NCI-H2196 treated with DMSO at 0.1 percent for 48 hours (cell line): Measurements from ENCODE around the gene NTM.

Experiments used
- DNase-seq: peaks from one replicate; lab custom pipeline; 2025; ENCODE audit not compliant: unreplicated experiment; lab: John Stamatoyannopoulos, UW

The NTM gene

GRCh38 chr11:132228746-132229325 is 858.4 kb downstream of the NTM start:
- no peak for DNase-seq

GRCh38 chr11:132231656-132232347 is 861.4 kb downstream of the NTM start:
- no peak for DNase-seq

GRCh38 chr11:132234878-132235277 is 864.5 kb downstream of the NTM start:
- DNase-seq = no peak

- DNase-seq = no peak
These were observed 867.4 kb downstream of the NTM start for GRCh38 chr11:132237781-132238180.

DNA sequence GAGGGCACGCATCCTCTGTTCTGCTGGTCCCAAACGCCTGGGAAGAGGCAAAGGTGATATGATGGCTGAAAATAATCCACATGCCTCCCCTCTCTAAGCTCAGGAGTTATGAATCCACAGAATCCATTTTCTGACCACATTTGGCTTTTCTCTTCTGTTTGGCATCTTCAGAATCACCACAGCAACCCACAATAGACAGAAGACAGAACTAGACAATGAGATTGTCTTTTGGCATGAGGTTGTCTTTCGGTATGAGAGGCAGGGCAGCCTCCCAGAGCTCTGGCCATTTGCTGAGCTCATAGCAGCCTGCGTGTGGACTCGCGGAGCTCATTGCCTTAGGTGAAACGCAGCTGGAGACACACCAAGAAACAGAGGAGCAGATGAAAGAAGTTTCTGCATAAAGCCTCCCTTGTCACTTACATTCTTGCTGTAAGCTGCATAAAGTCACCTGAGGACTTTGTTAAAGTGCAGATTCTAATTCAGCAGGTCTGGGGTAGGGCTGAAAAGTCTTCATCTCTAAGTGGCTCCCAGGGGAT is 868.0 kb downstream of the NTM start:
- DNase-seq = no peak

DNA sequence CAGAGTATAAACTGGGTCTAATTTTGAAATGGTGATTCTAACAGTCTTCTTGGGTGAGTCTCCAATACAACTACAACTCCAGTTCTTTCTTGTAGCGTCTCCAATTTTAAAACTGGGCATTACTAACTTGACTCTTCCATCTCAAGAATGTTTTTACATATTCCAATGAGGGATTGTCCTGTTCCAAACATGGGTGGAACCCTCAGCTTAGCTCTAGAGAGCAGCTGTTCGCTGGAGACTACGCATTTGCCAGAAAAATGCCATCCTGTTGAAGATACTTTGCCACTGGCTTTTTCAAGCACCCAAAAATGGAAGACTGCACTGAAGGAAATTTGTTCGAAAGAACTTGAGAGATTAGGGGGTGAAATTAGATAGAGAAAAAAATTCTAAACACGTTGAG is 870.0 kb downstream of the NTM start:
- DNase-seq = no peak

DNA sequence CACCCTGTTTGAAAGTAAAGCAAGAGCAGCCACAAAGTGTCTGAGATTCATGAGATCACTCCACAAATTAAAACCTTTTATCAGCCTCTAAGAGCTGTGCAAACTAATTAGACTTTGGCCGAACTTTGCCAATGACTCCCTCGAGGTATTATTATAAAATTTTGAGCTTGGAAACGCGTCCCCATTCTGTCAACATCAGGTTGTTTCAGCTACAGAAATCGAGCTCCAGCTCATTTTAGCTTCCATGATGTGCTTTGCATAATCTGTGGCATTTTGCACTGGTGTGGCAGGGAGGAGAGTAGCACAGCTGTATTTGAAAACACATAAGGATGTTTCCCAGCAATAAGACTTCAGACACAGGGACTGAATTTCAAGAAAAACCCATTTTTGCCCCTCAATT is 872.2 kb downstream of the NTM start:
- no peak for DNase-seq

- DNase-seq = no peak
These were observed 874.4 kb downstream of the NTM start for GRCh38 chr11:132244846-132245245.

DNA sequence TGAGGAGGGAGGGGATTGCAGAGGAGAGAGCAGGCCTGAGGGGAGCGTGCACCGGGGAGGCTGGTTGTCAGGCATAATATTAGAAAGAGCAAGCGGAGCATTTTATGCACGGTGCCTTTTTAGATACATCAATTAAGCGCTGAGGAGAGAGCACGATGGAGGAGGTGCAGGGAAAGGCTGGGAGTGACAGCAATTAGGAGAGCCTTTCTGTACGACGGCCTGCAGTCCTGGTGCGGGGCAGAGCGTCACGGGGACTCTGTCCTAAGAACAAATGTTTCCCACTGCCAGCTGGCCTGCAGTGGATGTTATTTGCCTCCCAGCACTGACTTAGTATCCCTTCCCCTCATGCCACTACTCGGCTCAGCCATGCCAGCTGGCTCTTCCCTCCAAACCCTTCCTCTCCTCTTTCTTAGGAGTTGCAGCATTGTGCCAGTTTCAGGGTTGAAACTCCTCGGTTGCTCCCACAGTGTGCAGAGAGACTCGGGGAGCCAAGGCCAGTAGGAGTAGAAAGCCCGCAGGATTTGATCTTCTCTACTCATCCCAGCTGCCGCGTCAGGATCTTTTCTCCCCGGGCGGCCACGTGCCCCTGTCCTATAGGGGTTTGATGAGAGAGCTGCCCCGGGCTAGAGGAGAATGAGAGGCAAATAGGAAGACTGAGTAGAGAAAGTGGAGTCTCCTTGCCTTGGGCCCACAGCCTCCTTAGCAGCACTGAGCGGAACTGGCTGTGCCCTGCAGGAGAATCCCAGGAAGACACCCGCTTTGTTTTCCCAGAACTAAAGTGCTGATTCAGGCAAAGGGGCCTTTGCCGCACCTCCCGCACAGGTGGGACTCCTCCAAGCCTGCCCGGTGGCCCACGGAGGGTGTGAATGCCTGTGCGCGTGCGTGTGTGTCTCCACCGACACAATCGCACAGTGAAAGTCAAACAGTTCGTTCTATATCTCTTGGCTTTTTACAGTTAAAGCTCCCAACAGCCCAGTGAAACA is 875.3 kb downstream of the NTM start:
- DNase-seq = no peak

DNA sequence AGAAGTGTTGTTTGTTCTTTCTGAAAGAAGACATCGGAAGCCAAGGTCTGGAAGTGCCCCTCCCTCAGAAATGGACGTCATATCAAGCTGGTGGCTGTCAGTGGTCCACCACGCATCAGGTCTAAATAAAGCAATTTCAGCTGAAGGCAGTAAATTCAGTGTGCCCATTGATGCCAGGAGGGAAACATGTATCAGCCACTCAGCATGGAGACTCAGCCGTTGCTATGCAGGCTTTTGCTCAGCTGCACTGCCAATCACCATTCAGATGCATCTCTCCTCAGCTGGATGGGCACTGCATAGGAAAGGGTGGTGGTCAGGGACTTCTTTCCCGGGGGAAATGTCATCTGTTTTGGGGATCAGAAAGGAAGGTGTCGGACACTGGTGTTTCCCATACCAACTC is 878.2 kb downstream of the NTM start:
- DNase-seq = no peak

- no peak for DNase-seq
These were observed 878.8 kb downstream of the NTM start for GRCh38 chr11:132249256-132249655.

- no peak for DNase-seq
These were observed 880.6 kb downstream of the NTM start for GRCh38 chr11:132251061-132251460.

- no peak for DNase-seq
These were observed 883.3 kb downstream of the NTM start for GRCh38 chr11:132253469-132254264.

GRCh38 chr11:132254906-132255305 is 884.5 kb downstream of the NTM start:
- no peak for DNase-seq

DNA sequence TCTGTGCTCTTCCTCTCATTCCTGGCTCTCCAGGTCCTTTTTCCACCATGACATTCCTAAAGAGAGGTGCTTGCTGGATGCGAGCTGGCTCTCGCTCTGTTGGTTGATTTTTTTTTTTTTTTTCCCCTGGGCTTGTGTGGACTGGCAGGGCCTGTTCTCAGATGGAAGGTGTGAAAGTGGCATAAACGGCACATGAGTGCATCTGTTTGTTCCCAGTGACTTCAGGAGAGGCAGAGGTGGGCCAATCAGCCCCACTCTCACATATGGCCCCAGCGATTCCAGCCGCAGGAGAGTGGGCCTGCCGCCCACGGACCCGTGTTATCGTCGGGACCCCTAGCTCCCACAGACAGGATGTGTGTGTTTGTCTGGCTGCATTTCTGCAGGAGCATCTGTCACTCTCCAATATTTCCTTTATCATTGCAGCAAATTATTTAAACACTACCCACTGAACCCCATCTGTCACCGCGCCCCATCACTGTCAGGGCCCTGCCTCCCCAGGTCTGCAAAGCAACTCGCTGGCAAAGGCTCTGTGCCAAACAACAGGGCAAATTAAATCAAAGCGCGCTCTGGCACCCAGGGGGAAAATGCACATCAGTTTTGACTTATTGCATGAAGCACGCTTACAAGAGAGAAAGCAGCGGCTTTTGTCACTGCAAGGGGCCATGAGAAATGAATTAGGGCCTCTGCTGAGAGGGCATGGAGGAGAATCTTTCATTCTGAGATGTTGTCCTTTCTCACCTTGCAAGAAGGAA is 886.3 kb downstream of the NTM start:
- DNase-seq = no peak

- no peak for DNase-seq
These were observed 887.5 kb downstream of the NTM start for GRCh38 chr11:132257871-132258270.

GRCh38 chr11:132258875-132259274 is 888.5 kb downstream of the NTM start:
- DNase-seq = no peak

GRCh38 chr11:132260636-132261035 is 890.2 kb downstream of the NTM start:
- DNase-seq = no peak

DNA sequence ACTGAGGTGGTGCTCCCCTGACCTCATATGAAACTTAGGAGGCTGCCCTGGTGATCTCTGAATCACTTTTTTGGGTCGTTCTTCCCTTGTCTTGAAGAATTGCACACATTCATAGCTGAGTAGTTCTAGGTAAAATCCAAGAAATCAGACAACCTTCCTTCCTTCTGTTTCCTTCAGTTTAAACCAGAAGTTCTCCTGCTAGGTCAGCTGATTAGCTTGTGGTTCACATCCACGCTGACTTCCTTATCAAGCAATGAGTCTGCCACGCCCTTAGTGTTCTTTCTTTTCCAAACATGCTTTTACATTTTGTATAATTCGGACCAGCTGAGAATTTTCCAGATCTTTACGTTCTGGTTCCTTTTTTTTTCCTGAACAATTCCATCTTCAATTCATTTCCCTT is 892.8 kb downstream of the NTM start:
- DNase-seq = no peak

DNA sequence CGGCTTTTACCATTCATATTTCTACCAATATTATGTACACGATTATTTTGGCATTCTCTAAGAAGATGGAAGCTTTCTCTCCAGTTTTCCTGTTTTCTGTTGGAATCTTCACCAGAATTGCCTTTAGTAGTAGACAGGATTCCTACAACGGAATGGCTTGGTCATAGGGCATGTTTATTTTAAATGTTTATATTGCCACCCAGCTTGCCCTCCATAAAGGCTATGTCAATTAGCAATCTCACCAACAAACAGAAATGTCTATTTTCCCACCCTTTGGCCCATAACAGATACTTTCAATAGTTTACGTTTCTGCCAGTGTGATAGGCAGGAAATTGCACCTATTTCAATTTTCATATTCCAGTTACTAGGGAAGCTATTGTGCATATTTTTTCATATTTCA is 893.5 kb downstream of the NTM start:
- DNase-seq = no peak
